Keratinocyte (primary cell): ENCODE results near the gene ZNF860. TPM values are rescaled to one million over a fixed set of nuclear protein-coding genes. Genes with fewer than 3 reads are reported as not detected.
"Not testable (repeated sequence)": the region's sequence is repeated elsewhere in the genome, so short reads cannot be mapped to it uniquely, and the experiment has no call there.

Experiments
- DNase-seq: peaks from one replicate; pipeline ENCODE4 v3.0.0-alpha.2; 2011; ENCODE audit warnings: low read depth, missing footprints, low spot score
- FAIRE-seq: peaks from 2 replicates; lab custom pipeline; 2011; peaks lifted over from hg19 to GRCh38; lab: Jason Lieb, UNC
- H2AFZ ChIP-seq: 2 replicates; pipeline ENCODE4 v1.6.0; 2012; ENCODE audit warnings: low read length, control low read depth, inconsistent platforms; ENCODE audit not compliant: control insufficient read depth
- H3K27ac ChIP-seq: 2 replicates; pipeline ENCODE4 v1.5.1; 2011; ENCODE audit warnings: low read length; ENCODE audit not compliant: control insufficient read depth, insufficient read depth
- H3K27me3 ChIP-seq: 3 replicates; pipeline ENCODE4 v1.6.0; 2011; ENCODE audit warnings: low read length; ENCODE audit not compliant: control insufficient read depth, insufficient read depth; ENCODE audit errors: extremely low read depth
- H3K36me3 ChIP-seq, 2 experiments: 2 replicates in 1 of 2; 3 replicates in 1 of 2; pipeline ENCODE4 v1.5.1; 2011; ENCODE audit warnings: low read length in 2 of 2, mild to moderate bottlenecking in 1 of 2; ENCODE audit not compliant: control insufficient read depth in 2 of 2, insufficient read depth in 2 of 2; ENCODE audit errors: extremely low read depth in 1 of 2
- H3K4me1 ChIP-seq: 3 replicates; pipeline ENCODE4 v1.5.1; 2011; ENCODE audit warnings: low read length; ENCODE audit not compliant: control insufficient read depth, insufficient read depth; ENCODE audit errors: extremely low read depth
- H3K4me2 ChIP-seq: 3 replicates; pipeline ENCODE4 v1.6.0; 2011; ENCODE audit warnings: low read depth, low read length; ENCODE audit not compliant: control insufficient read depth, insufficient read depth; ENCODE audit errors: extremely low read depth
- H3K4me3 ChIP-seq, 3 experiments: fragments of 200-600 bp in 1 of 3; sonication (generic) in 1 of 3; 2 replicates in 2 of 3; 3 replicates in 1 of 3; pipeline ENCODE4 v1.5.1; 2011 to 2016; ENCODE audit warnings: low read length in 3 of 3, mild to moderate bottlenecking in 3 of 3, control low read depth in 2 of 3, inconsistent platforms in 1 of 3, low read depth in 1 of 3, mixed read lengths in 1 of 3, mixed run types in 1 of 3, moderate library complexity in 1 of 3; ENCODE audit not compliant: control insufficient read depth in 2 of 3, insufficient read depth in 2 of 3; ENCODE audit errors: extremely low read depth in 1 of 3
- H3K79me2 ChIP-seq: 2 replicates; pipeline ENCODE4 v1.6.0; 2012; ENCODE audit warnings: low read length; ENCODE audit not compliant: control insufficient read depth, insufficient read depth
- H3K9ac ChIP-seq: 3 replicates; pipeline ENCODE4 v1.6.0; 2011; ENCODE audit warnings: low read length; ENCODE audit not compliant: control insufficient read depth, insufficient read depth; ENCODE audit errors: extremely low read depth
- H3K9me1 ChIP-seq: 3 replicates; pipeline ENCODE4 v1.6.0; 2011; ENCODE audit warnings: low read length; ENCODE audit not compliant: control insufficient read depth, insufficient read depth; ENCODE audit errors: extremely low read depth
- H3K9me3 ChIP-seq: 2 replicates; pipeline ENCODE4 v1.5.1; 2012; ENCODE audit warnings: low read depth, low read length; ENCODE audit not compliant: control insufficient read depth
- H4K20me1 ChIP-seq: 3 replicates; pipeline ENCODE4 v1.6.0; 2011; ENCODE audit warnings: low read length; ENCODE audit not compliant: control insufficient read depth, insufficient read depth; ENCODE audit errors: extremely low read depth
- EZH2 ChIP-seq: IDR thresholded peaks from one replicate; pipeline ENCODE4 v1.6.1; 2012; ENCODE audit warnings: inconsistent platforms, mild to moderate bottlenecking, low read length, moderate library complexity
- dilution Hi-C: fragments of 300-500 bp; cut with MboI; formaldehyde crosslinking; loops from one replicate; pipeline ENCODE4 v1.7.0; 2020; ENCODE audit warnings: low sequenced_read_pairs; ENCODE audit not compliant: extremely low pct_ligation_motif_present
- polyA plus RNA-seq, 5 experiments: library from polyadenylated mRNA; depleted of rRNA in 3 of 5; stranded (reverse) in 3 of 5; stranded (forward) in 1 of 5; unstranded in 1 of 5; fragments of >200 nt; gene quantifications; 1 replicate in 1 of 5; 2 replicates in 3 of 5; 3 replicates in 1 of 5; pipeline versions ENCODE4 v1.2.1 to v1.2.3, GENCODE V29; 2011 to 2012; ENCODE audit warnings: missing spikeins in 2 of 5, low read depth in 1 of 5, low replicate concordance in 1 of 5
- TF ChIP-seq, protein P1 (sequence below), 3 experiments: IDR thresholded peaks in 1 of 3; conservative IDR thresholded peaks in 1 of 3; optimal IDR thresholded peaks in 1 of 3; 2 replicates in 2 of 3; 3 replicates in 1 of 3; pipeline versions ENCODE3 to v1.5.1; 2011; ENCODE audit warnings: low read length in 3 of 3, mild to moderate bottlenecking in 3 of 3, moderate library complexity in 2 of 3, control low read depth in 1 of 3, inconsistent platforms in 1 of 3; ENCODE audit not compliant: insufficient read depth in 2 of 3; ENCODE audit errors: extremely low read depth in 1 of 3

ZNF860 gene
- polyA plus RNA-seq, 1 donor (not counting 4 experiments of a cell fraction or from before 2014, with no cell fraction given): 10.3 TPM

GRCh38 chr3:31988271-31988670, 6.7 kb downstream of the ZNF860 start:
- Histone ChIP-seq H4K20me1 (no peaks in the 10 kb centered on the region), H3K27me3 (no peaks in the 10 kb centered on the region), H2AFZ (no peak overlapping the region), H3K4me1 (peaks cover 2% of the 10 kb centered on the region), H3K9me3 (peaks cover 26% of the 10 kb centered on the region), H3K9me1 (no peaks in the 10 kb centered on the region), H3K4me3 (no peak overlapping the region), H3K4me2 (no peak overlapping the region), H3K79me2 (peaks cover 12% of the 10 kb centered on the region), H3K36me3 (peaks cover 10 to 22% of the 10 kb centered on the region in 2 experiments), H3K27ac (no peak overlapping the region), H3K9ac (no peak overlapping the region)
- DNase-seq: no peak
- no peak for FAIRE-seq
- TF ChIP-seq, protein P1, sequence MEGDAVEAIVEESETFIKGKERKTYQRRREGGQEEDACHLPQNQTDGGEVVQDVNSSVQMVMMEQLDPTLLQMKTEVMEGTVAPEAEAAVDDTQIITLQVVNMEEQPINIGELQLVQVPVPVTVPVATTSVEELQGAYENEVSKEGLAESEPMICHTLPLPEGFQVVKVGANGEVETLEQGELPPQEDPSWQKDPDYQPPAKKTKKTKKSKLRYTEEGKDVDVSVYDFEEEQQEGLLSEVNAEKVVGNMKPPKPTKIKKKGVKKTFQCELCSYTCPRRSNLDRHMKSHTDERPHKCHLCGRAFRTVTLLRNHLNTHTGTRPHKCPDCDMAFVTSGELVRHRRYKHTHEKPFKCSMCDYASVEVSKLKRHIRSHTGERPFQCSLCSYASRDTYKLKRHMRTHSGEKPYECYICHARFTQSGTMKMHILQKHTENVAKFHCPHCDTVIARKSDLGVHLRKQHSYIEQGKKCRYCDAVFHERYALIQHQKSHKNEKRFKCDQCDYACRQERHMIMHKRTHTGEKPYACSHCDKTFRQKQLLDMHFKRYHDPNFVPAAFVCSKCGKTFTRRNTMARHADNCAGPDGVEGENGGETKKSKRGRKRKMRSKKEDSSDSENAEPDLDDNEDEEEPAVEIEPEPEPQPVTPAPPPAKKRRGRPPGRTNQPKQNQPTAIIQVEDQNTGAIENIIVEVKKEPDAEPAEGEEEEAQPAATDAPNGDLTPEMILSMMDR (optimal IDR thresholded peaks at IDR 0.05 in 1 of 3, IDR thresholded peaks at IDR 0.05 in 1 of 3, conservative IDR thresholded peaks at IDR 0.05 in 1 of 3; ENCODE audit: extremely low read depth in 1 of 3, insufficient read depth in 2 of 3, low read length in 3 of 3): no peak
- no peak for TF ChIP-seq EZH2
- dilution Hi-C loops: no loop called here

DNA sequence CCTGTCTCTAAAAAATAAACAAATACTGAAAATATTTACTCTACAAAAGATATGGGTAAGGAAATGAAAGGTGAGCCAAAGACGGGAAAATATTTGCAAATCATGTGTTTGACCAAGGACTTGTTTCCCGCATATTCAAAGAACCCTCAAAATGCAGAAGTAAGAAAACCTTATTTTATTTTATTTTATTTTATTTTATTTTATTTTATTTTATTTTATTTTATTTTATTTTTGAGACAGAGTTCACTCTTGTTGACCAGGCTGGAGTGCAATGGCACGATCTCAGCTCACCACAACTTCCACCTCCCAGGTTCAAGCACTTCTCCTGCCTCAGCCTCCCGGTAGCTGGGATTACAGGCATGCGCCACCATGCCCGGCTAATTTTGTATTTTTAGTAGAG, 11.4 kb downstream of the ZNF860 start:
- H3K4me1 ChIP-seq, H2AFZ ChIP-seq, H4K20me1 ChIP-seq, H3K27ac ChIP-seq, H3K4me2 ChIP-seq, H3K27me3 ChIP-seq, H3K9me1 ChIP-seq, H3K9ac ChIP-seq, H3K4me3 ChIP-seq, DNase-seq, dilution Hi-C loops, H3K79me2 ChIP-seq, FAIRE-seq: not testable (repeated sequence)
- H3K36me3 ChIP-seq: peaks cover 3 to 18% of the 10 kb centered on the region in 2 experiments
- peaks cover 22% of the 10 kb centered on the region for H3K9me3 ChIP-seq

DNA sequence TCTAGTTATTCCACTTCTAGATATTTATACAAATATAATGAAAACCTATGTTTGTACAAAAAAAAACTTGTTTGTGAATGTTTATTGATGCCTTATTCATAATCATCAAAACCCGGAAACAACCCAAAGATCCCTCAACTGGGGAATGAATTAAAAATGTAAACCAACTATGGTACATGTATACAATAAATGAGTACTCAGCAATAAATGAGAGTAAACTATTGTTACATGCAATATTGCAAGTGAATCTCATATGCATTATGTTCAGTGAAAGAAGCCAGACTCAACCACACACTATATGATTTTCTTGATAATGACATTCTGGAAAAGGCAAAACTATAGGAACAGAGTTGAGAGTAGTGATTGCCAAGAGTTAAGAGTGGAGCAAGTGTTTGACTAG, 12.3 kb downstream of the ZNF860 start:
- Histone ChIP-seq H3K9me1 (no peaks in the 10 kb centered on the region), H3K4me2 (no peak overlapping the region), H3K27ac (no peak overlapping the region), H3K27me3 (no peaks in the 10 kb centered on the region), H3K4me3 (no peak overlapping the region), H4K20me1 (no peaks in the 10 kb centered on the region), H2AFZ (no peak overlapping the region), H3K9me3 (peaks cover 16% of the 10 kb centered on the region), H3K79me2 (no peaks in the 10 kb centered on the region), H3K9ac (no peak overlapping the region), H3K4me1 (no peaks in the 10 kb centered on the region), H3K36me3 (peaks cover 2 to 12% of the 10 kb centered on the region in 2 experiments)
- DNase-seq (no peak), FAIRE-seq (no peak)
- TF ChIP-seq, protein P1 (optimal IDR thresholded peaks at IDR 0.05 in 1 of 3, IDR thresholded peaks at IDR 0.05 in 1 of 3, conservative IDR thresholded peaks at IDR 0.05 in 1 of 3; ENCODE audit: extremely low read depth in 1 of 3, insufficient read depth in 2 of 3, low read length in 3 of 3): no peak
- TF ChIP-seq EZH2: no peak
- dilution Hi-C loops: no loop called here

- H3K4me1 ChIP-seq, H3K9ac ChIP-seq, DNase-seq, H3K4me3 ChIP-seq, H4K20me1 ChIP-seq, H3K9me1 ChIP-seq, H3K27ac ChIP-seq, H3K9me3 ChIP-seq, H2AFZ ChIP-seq, H3K79me2 ChIP-seq, FAIRE-seq, H3K36me3 ChIP-seq, dilution Hi-C loops, H3K27me3 ChIP-seq, H3K4me2 ChIP-seq: not testable (repeated sequence)
Observed at GRCh38 chr3:31995026-31995425, 13.5 kb downstream of the ZNF860 start.
